Measurements from ENCODE around the gene CFAP74. TPM values are rescaled to one million over a fixed set of nuclear protein-coding genes. Genes with fewer than 3 reads are reported as not detected.
"Not testable (repeated sequence)": the region's sequence is repeated elsewhere in the genome, so short reads cannot be mapped to it uniquely, and the experiment has no call there.

CFAP74 gene
- total RNA-seq, 1 experiment from 2014 or later: 0.28 TPM

DNA sequence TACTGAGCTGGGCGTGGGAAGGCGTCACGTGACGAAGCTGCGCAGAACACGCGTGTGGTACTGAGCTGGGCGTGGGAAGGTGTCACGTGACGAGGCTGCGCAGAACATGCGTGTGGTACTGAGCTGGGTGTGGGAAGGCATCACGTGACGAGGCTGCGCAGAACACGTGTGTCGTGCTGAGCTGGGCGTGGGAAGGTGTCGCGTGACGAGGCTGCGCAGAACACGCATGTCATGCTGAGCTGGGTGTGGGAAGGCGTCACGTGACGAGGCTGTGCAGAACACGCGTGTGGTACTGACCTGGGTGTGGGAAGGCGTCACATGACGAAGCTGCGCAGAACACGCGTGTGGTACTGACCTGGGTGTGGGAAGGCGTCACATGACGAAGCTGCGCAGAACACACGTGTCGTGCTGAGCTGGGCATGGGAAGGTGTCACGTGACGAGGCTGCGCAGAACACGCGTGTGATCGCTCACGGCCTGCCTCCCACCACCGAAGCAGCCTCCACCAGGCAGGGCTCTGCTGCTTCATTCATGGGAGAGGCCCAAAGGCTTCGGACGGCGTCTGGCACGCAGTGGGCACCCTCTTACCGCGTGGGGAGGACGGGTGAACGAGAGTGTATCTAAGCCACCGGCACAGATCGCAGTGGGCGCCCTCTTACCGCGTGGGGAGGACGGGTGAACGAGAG, 24.0 kb downstream of the CFAP74 start:
- no peaks in the 10 kb centered on the region for H3K79me2 ChIP-seq (ENCODE audit: insufficient read depth, low read length)
- Mint-ChIP-seq H3K4me1 (peaks cover 0 to 5% of the 10 kb centered on the region in 2 experiments; a peak in 2 of 4 replicates), H3K27me3 (ENCODE audit: low read depth) (peaks cover 5% of the 10 kb centered on the region), H3K4me3 (no peak overlapping the region; a peak in 1 of 5 replicates), H3K27ac (peak overlapping the region in 2 of 3 experiments; percentile 64 to 76; a peak in 3 of 7 replicates), H3K36me3 (ENCODE audit: insufficient read depth in 1 of 3, low read depth in 3 of 3) (peaks cover 0 to 11% (median 0%) of the 10 kb centered on the region in 3 experiments; a peak in 2 of 7 replicates), H3K9me3 (peaks cover 16 to 20% of the 10 kb centered on the region in 2 experiments)
- no peak overlapping the region for H2BK120ac ChIP-seq (ENCODE audit: low read depth, low read length, poor library complexity, severe bottlenecking)
- peak overlapping the region; percentile 7 for H4K8ac ChIP-seq (replicated peaks; ENCODE audit: insufficient read length, low read depth, low read length)
- no peaks in the 10 kb centered on the region for H3K23me2 ChIP-seq (ENCODE audit: insufficient read length, low read depth, low read length, poor library complexity, severe bottlenecking)
- no peak overlapping the region for H2BK20ac ChIP-seq (ENCODE audit: low read depth, low read length, poor library complexity, severe bottlenecking)
- H4K5ac ChIP-seq (ENCODE audit: insufficient read length, low read depth, low read length): peak overlapping the region; percentile 23
- H3K9me3 ChIP-seq (ENCODE audit: control insufficient read depth, low read depth, low read length): no peaks in the 10 kb centered on the region
- no peak overlapping the region for H2BK12ac ChIP-seq (ENCODE audit: insufficient read length, low read depth, low read length)
- no peak overlapping the region for H3K18ac ChIP-seq (ENCODE audit: insufficient read length, low read depth, low read length)
- no peaks in the 10 kb centered on the region for H4K20me1 ChIP-seq (ENCODE audit: control insufficient read depth, insufficient read depth, insufficient read length)
- H2AFZ ChIP-seq (ENCODE audit: low read length): no peak overlapping the region
- no peak overlapping the region for H2BK5ac ChIP-seq (ENCODE audit: insufficient read length, low read length)
- H2BK15ac ChIP-seq (ENCODE audit: low read depth, low read length): no peak overlapping the region
- H3K4ac ChIP-seq (ENCODE audit: low read depth, low read length): no peak overlapping the region
- no peaks in the 10 kb centered on the region for H3K27me3 ChIP-seq (ENCODE audit: insufficient read depth, low read length)
- no peak overlapping the region for H3K4me2 ChIP-seq (ENCODE audit: insufficient read depth, insufficient read length, low read length)
- H3K23ac ChIP-seq (ENCODE audit: insufficient read length, low read depth, low read length): no peak overlapping the region
- H2AK5ac ChIP-seq (ENCODE audit: insufficient read length, low read length): no peak overlapping the region
- no peak overlapping the region for H3K9ac ChIP-seq (ENCODE audit: extremely low read depth, insufficient read length, low read length)
- no peak overlapping the region for H3K27ac ChIP-seq (ENCODE audit: insufficient read length, low read depth, low read length)
- no peak overlapping the region for H3K14ac ChIP-seq (ENCODE audit: insufficient read depth, low read length)
- DNase-seq: no peak
- H4K91ac ChIP-seq (ENCODE audit: insufficient read length, low read depth, low read length): no peak overlapping the region
- no peak overlapping the region for H3K56ac ChIP-seq (ENCODE audit: insufficient read length, low read depth, low read length)
- H3K4me1 ChIP-seq (ENCODE audit: insufficient read depth, low read length): no peaks in the 10 kb centered on the region
- no CpG with 5 or more reads among the region's 61 CpGs for WGBS (ENCODE audit: extremely low coverage, insufficient read length, low lambda C conversion rate)
- no peak overlapping the region for H3T11ph ChIP-seq (ENCODE audit: low read length)
- H3K79me1 ChIP-seq (ENCODE audit: insufficient read depth, low read depth, low read length, poor library complexity, severe bottlenecking): no peaks in the 10 kb centered on the region
- TF ChIP-seq, protein P1, sequence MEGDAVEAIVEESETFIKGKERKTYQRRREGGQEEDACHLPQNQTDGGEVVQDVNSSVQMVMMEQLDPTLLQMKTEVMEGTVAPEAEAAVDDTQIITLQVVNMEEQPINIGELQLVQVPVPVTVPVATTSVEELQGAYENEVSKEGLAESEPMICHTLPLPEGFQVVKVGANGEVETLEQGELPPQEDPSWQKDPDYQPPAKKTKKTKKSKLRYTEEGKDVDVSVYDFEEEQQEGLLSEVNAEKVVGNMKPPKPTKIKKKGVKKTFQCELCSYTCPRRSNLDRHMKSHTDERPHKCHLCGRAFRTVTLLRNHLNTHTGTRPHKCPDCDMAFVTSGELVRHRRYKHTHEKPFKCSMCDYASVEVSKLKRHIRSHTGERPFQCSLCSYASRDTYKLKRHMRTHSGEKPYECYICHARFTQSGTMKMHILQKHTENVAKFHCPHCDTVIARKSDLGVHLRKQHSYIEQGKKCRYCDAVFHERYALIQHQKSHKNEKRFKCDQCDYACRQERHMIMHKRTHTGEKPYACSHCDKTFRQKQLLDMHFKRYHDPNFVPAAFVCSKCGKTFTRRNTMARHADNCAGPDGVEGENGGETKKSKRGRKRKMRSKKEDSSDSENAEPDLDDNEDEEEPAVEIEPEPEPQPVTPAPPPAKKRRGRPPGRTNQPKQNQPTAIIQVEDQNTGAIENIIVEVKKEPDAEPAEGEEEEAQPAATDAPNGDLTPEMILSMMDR (conservative IDR thresholded peaks at IDR 0.05): no peak

DNA sequence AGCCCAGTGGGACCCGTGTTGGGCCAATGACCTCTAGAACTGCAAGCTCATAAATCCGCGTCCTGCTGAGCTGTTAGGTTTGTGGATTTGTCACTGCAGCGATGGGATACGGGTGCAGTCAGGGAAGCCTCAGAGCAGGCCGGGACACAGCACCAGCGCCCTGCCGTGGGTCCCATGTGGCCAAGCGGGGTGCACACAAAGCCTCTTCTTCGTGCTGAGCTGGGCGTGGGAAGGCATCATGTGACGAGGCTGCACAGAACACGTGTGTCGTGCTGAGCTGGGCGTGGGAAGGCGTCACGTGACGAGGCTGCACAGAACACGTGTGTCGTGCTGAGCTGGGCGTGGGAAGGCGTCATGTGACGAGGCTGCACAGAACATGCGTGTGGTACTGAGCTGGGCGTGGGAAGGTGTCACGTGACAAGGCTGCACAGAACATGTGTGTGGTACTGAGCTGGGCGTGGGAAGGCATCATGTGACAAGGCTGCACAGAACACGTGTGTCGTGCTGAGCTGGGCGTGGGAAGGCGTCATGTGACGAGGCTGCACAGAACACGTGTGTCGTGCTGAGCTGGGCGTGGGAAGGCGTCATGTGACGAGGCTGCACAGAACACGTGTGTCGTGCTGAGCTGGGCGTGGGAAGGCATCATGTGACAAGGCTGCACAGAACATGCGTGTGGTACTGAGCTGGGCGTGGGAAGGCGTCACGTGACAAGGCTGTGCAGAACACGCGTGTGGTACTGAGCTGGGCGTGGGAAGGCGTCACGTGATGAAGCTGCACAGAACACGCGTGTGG, 24.7 kb downstream of the CFAP74 start:
- no CpG with 5 or more reads among the region's 51 CpGs for WGBS (ENCODE audit: extremely low coverage, insufficient read length, low lambda C conversion rate)
- H3K56ac ChIP-seq (ENCODE audit: insufficient read length, low read depth, low read length); H3K4me1 ChIP-seq (ENCODE audit: insufficient read depth, low read length); H3K27ac ChIP-seq (ENCODE audit: insufficient read length, low read depth, low read length); H2BK20ac ChIP-seq (ENCODE audit: low read depth, low read length, poor library complexity, severe bottlenecking); H3T11ph ChIP-seq (ENCODE audit: low read length); H2BK15ac ChIP-seq (ENCODE audit: low read depth, low read length); H3K4me3 Mint-ChIP-seq; H3K27me3 Mint-ChIP-seq (ENCODE audit: low read depth); H3K18ac ChIP-seq (ENCODE audit: insufficient read length, low read depth, low read length); H3K14ac ChIP-seq (ENCODE audit: insufficient read depth, low read length); H3K23me2 ChIP-seq (ENCODE audit: insufficient read length, low read depth, low read length, poor library complexity, severe bottlenecking); H2AK5ac ChIP-seq (ENCODE audit: insufficient read length, low read length); H4K20me1 ChIP-seq (ENCODE audit: control insufficient read depth, insufficient read depth, insufficient read length); H2BK12ac ChIP-seq (ENCODE audit: insufficient read length, low read depth, low read length); H2AFZ ChIP-seq (ENCODE audit: low read length); H3K79me1 ChIP-seq (ENCODE audit: insufficient read depth, low read depth, low read length, poor library complexity, severe bottlenecking); H3K9ac ChIP-seq (ENCODE audit: extremely low read depth, insufficient read length, low read length); H2BK120ac ChIP-seq (ENCODE audit: low read depth, low read length, poor library complexity, severe bottlenecking); H3K23ac ChIP-seq (ENCODE audit: insufficient read length, low read depth, low read length); H3K4me2 ChIP-seq (ENCODE audit: insufficient read depth, insufficient read length, low read length); H3K9me3 ChIP-seq (ENCODE audit: control insufficient read depth, low read depth, low read length); DNase-seq; H3K4me1 Mint-ChIP-seq; H2BK5ac ChIP-seq (ENCODE audit: insufficient read length, low read length); H3K27me3 ChIP-seq (ENCODE audit: insufficient read depth, low read length); H4K91ac ChIP-seq (ENCODE audit: insufficient read length, low read depth, low read length); H3K4ac ChIP-seq (ENCODE audit: low read depth, low read length); H3K79me2 ChIP-seq (ENCODE audit: insufficient read depth, low read length): not testable (repeated sequence)
- peaks cover 0 to 11% (median 0%) of the 10 kb centered on the region in 3 experiments; a peak in 2 of 7 replicates for H3K36me3 Mint-ChIP-seq (ENCODE audit: insufficient read depth in 1 of 3, low read depth in 3 of 3)
- peaks cover 16 to 20% of the 10 kb centered on the region in 2 experiments for H3K9me3 Mint-ChIP-seq
- Histone ChIP-seq H4K8ac (replicated peaks; ENCODE audit: insufficient read length, low read depth, low read length) (peak overlapping the region; percentile 7), H4K5ac (ENCODE audit: insufficient read length, low read depth, low read length) (peak overlapping the region; percentile 23)
- H3K27ac Mint-ChIP-seq: peak overlapping the region in 2 of 3 experiments; percentile 64 to 76; a peak in 3 of 7 replicates
